ENCODE results near the gene BBS9. TPM values are rescaled to one million over a fixed set of nuclear protein-coding genes. Genes with fewer than 3 reads are reported as not detected.

BBS9 gene
- total and polyA plus RNA-seq, 2 experiments from 2014 or later, result 27.2 to 66.1 TPM

- no peak for TF ChIP-seq EZH2 (IDR thresholded peaks at IDR 0.05; ENCODE audit: low read depth, unreplicated experiment)
- Mint-ChIP-seq H3K27ac (no peak overlapping the region), H3K36me3 (ENCODE audit: low read depth) (no peaks in the 10 kb centered on the region), H3K27me3 (ENCODE audit: insufficient read depth, low read depth, poor library complexity) (no peaks in the 10 kb centered on the region), H3K4me1 (no peaks in the 10 kb centered on the region), H3K9me3 (no peaks in the 10 kb centered on the region), H3K4me3 (no peak overlapping the region)
- H3K4me2 ChIP-seq, result no peak overlapping the region
- no peak overlapping the region for H2AFZ ChIP-seq
- ATAC-seq (no peak), DNase-seq (ENCODE audit: low spot score) (no peak)
- H3K4me3 ChIP-seq, result no peak overlapping the region
- H3K27ac ChIP-seq (ENCODE audit: low read depth), result no peak overlapping the region
- H3K4me1 ChIP-seq (ENCODE audit: insufficient read depth), result no peaks in the 10 kb centered on the region
- H3K79me2 ChIP-seq (replicated peaks; ENCODE audit: insufficient read depth), result no peaks in the 10 kb centered on the region
- H4K20me1 ChIP-seq (replicated peaks; ENCODE audit: insufficient read depth), result no peaks in the 10 kb centered on the region
- H3K27me3 ChIP-seq (ENCODE audit: insufficient read depth), result no peaks in the 10 kb centered on the region
- no peaks in the 10 kb centered on the region for H3K36me3 ChIP-seq (ENCODE audit: insufficient read depth)
- no peaks in the 10 kb centered on the region for H3K9me2 ChIP-seq (ENCODE audit: insufficient read depth)
- H3F3A ChIP-seq (replicated peaks; ENCODE audit: low read depth), result no peaks in the 10 kb centered on the region
These were observed 427.1 kb downstream of the BBS9 start for GRCh38 chr7:33556472-33556871.

GRCh38 chr7:33558549-33559323 lies 429.4 kb downstream of the BBS9 start:
- Histone ChIP-seq H3K36me3 (ENCODE audit: insufficient read depth) (no peaks in the 10 kb centered on the region), H4K20me1 (replicated peaks; ENCODE audit: insufficient read depth) (no peaks in the 10 kb centered on the region), H3K4me2 (no peak overlapping the region), H3K79me2 (replicated peaks; ENCODE audit: insufficient read depth) (no peaks in the 10 kb centered on the region), H3K9me2 (ENCODE audit: insufficient read depth) (no peaks in the 10 kb centered on the region), H2AFZ (no peak overlapping the region), H3K4me1 (ENCODE audit: insufficient read depth) (no peaks in the 10 kb centered on the region), H3K4me3 (no peak overlapping the region), H3F3A (replicated peaks; ENCODE audit: low read depth) (no peaks in the 10 kb centered on the region), H3K27me3 (ENCODE audit: insufficient read depth) (no peaks in the 10 kb centered on the region), H3K27ac (ENCODE audit: low read depth) (no peak overlapping the region)
- no peak for DNase-seq (ENCODE audit: low spot score)
- no peaks in the 10 kb centered on the region for H3K4me1 Mint-ChIP-seq
- no peak overlapping the region for H3K27ac Mint-ChIP-seq
- no peaks in the 10 kb centered on the region for H3K36me3 Mint-ChIP-seq (ENCODE audit: low read depth)
- H3K9me3 Mint-ChIP-seq, result no peaks in the 10 kb centered on the region
- ATAC-seq, result no peak
- no peaks in the 10 kb centered on the region for H3K27me3 Mint-ChIP-seq (ENCODE audit: insufficient read depth, low read depth, poor library complexity)
- H3K4me3 Mint-ChIP-seq, result no peak overlapping the region
- TF ChIP-seq ETS1 (IDR thresholded peaks at IDR 0.05) (no peak), CREB1 (CRISPR knock-in tag; IDR thresholded peaks at IDR 0.05; ENCODE audit: low read depth) (no peak), ZNF331 (CRISPR knock-in tag; IDR thresholded peaks at IDR 0.05; ENCODE audit: low read depth) (no peak), NANOG (IDR thresholded peaks at IDR 0.05; ENCODE audit: borderline replicate concordance) (no peak), ZNF462 (CRISPR knock-in tag; IDR thresholded peaks at IDR 0.05) (no peak), JUNB (IDR thresholded peaks at IDR 0.05; ENCODE audit: unreplicated experiment) (no peak), EZH2 (IDR thresholded peaks at IDR 0.05; ENCODE audit: low read depth, unreplicated experiment) (no peak), STAT1 (IDR thresholded peaks at IDR 0.05; ENCODE audit: unreplicated experiment) (no peak), POLR2AphosphoS5 (IDR thresholded peaks at IDR 0.05; ENCODE audit: low read depth) (no peak)
- TF ChIP-seq, protein P1, sequence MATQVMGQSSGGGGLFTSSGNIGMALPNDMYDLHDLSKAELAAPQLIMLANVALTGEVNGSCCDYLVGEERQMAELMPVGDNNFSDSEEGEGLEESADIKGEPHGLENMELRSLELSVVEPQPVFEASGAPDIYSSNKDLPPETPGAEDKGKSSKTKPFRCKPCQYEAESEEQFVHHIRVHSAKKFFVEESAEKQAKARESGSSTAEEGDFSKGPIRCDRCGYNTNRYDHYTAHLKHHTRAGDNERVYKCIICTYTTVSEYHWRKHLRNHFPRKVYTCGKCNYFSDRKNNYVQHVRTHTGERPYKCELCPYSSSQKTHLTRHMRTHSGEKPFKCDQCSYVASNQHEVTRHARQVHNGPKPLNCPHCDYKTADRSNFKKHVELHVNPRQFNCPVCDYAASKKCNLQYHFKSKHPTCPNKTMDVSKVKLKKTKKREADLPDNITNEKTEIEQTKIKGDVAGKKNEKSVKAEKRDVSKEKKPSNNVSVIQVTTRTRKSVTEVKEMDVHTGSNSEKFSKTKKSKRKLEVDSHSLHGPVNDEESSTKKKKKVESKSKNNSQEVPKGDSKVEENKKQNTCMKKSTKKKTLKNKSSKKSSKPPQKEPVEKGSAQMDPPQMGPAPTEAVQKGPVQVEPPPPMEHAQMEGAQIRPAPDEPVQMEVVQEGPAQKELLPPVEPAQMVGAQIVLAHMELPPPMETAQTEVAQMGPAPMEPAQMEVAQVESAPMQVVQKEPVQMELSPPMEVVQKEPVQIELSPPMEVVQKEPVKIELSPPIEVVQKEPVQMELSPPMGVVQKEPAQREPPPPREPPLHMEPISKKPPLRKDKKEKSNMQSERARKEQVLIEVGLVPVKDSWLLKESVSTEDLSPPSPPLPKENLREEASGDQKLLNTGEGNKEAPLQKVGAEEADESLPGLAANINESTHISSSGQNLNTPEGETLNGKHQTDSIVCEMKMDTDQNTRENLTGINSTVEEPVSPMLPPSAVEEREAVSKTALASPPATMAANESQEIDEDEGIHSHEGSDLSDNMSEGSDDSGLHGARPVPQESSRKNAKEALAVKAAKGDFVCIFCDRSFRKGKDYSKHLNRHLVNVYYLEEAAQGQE (IDR thresholded peaks at IDR 0.05; ENCODE audit: unreplicated experiment), result no peak

Data from GM23338 (cell line).